Head of caudate nucleus (tissue), 42 donors: Measurements from ENCODE around the gene EPN3.

Experiments used
- DNase-seq, 42 donors: peaks; one replicate each; pipeline versions ENCODE4 v3.0.0 to v3.0.0-alpha.2; 2020 to 2021; ENCODE audit warnings: mixed read lengths in 7 of 42
- intact Hi-C: fragments of 100-400 bp; cut with DNase I; formaldehyde crosslinking; loops from one replicate; pipeline ENCODE4 v1.15.0; 2022

The EPN3 gene

DNA sequence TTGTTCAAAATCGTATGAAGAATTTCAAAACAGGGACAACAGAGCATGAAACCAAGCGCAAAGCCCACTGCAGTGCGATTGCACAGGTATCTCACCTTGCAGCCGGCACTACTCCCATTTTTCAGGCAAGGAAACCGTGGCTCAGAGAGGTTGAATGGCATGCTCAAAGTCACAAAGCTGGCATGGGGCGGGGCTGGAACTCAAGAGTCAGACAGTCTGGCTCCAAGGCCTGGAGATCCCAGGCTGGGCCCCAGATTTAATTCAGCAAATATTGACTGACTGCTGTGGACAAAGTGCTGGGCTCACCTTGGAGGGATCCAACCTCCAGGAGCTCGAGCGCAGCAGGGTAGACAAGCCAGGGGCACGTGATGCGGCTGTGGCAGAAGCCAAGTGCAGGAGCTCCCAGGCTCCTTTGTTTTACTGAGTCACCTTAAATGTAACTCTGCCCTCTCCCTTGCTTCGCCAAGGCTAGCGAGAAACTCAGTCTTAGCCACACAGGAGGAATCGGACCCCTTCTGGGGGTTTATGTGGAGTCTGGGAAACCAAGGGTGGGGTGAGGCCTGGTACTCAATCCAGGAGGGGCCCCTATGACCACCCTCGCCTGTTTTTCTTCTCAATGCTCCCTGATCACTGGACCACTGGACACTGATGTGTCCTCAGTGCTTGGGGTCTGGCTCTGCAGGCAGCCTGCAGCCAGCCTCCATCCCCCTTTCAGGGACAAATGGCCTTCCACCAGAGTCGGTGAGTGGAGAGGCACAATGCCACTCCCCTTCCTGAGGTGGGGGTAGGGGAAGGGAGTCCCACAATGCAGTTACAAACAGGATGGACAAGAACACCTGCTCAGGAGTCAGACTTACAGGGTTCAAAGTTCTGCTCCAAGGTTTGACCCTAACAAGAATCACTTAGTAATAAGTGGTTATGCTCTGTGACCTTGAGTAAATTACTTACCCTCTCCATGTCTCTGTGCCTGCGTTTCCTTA lies 10.6 kb downstream of the EPN3 start:
- intact Hi-C loops, result loop anchor here (5.0 kb wide), 3 partner anchors 61 to 154 kb away; no protein-coding TSS in a partner anchor
- DNase-seq, result no peak

DNA sequence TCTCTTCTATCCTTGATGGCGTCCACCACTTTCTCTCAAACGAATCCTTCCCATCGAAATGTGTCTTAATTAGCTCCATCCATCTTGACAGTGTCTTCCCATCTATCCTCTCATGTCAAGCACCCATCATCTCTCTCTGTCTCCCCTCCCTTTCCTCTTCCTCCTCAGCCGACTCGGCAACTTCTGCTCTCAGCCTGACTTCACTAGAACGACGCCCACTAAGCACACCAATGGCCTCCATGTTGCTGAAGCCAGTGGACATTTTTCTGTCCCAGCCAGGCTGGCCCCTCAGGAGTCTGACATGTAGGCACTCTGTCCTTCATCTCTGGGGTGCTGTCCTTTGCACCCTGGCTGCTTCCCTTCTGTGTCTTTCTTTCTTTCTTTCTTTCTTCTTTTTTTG lies 12.0 kb downstream of the EPN3 start:
- intact Hi-C loops, result loop anchor here (5.0 kb wide), 3 partner anchors 62 to 153 kb away; no protein-coding TSS in a partner anchor
- DNase-seq, result no peak

DNA sequence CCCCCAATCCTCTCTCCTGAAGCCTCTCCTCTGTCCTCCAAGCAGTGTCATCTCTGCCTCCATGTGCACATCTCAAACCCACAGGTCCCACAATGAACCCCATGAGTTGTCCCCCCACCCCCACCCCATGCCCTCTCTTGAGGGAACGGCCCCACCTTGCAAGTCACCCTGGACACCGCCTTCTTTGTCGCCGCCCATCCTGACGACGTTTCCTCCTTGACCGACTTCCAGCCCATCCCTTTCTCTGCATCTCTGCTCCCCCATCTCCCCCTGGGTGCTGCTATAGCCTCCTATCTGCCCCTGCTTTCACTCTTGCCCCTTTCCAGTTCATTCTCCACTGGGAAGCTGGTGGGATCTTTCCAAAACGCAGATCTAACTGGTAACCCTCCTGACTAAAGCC lies 12.8 kb downstream of the EPN3 start:
- no peak for DNase-seq
- intact Hi-C loops, result loop anchor here (5.0 kb wide), 1 partner anchor 297 kb away; no protein-coding TSS in a partner anchor

DNA sequence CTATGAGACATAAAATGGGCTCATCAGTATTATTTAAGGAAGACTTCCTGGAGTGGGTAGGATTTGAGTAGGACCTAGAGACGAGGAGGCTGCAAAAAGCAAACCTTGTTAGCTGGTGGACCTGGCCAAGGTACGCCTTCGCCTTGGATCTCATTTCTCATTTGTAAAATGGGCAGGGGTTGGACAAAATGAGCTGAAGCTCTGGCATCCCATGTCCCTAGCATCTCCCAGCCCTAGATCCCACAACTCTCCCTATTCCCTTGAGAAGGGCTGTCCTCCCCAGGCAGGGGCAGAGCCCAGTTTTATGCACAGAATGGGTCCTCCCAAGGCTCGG lies 14.1 kb downstream of the EPN3 start:
- DNase-seq, result no peak
- intact Hi-C loops, result loop anchor here (5.0 kb wide), 1 partner anchor 296 kb away; no protein-coding TSS in a partner anchor

DNA sequence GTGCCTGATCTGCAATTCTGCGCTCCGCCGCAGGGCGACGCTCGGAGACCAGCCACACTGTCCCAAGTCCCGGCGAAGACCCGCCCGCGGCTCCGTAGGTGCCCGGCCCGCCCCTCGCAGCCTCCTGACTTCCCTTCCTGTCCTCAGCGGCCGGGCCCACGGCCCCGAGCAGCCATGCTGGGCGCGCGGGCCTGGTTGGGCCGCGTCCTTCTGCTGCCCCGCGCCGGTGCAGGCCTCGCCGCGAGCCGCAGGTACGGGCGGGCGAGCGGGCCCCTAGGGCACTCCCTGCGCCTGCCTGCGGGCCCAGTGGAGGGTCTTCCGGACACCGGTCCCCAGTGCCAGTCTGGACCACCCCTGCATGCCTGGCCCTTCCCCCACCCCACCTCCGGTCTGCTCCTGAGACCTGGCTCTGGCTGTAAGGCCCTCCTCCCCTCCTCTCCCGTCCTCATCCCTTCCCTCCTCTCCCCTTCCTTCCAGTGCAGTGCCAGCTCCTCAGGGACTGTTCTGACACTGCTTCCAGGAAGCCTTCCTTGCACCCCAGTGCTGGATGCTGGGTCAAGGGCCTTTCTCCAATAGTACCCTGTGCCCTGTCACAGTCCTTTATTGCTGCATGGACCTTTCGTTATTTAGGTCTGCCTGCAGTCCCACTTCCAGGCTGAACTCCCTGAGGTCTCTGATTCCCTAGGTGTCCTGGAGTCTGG lies 14.7 kb downstream of the EPN3 start, which contains the start of gene SPATA20:
Gene SPATA20, plus strand, starts transcription at position 140 of the 701 bp plus-strand sequence. Its CDS starts 35 bp downstream, at position 175.
- peak; percentile 73 to 94 (median 88) for DNase-seq
- intact Hi-C loops, result loop anchor here (5.0 kb wide), 1 partner anchor 295 kb away; no protein-coding TSS in a partner anchor

DNA sequence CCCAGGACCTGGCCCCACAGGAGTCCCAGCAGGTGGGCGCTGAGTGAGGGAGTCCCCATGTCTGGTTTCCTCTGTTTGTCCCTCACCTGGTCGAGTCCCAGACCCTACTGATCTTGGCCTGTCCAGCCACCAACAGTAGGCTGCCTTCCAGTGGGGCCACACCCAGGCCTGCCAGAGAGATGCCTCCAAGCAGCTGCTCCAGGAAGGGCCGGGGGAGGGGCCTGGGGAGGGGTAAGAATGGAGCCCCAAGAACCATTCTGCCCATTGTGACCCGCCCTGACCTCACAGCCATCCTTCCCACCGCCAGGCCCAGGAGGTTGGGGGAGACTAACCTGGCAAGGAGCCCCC lies 15.2 kb downstream of the EPN3 start:
- DNase-seq, result no peak
- intact Hi-C loops, result loop anchor here (5.0 kb wide), 1 partner anchor 295 kb away; no protein-coding TSS in a partner anchor

DNA sequence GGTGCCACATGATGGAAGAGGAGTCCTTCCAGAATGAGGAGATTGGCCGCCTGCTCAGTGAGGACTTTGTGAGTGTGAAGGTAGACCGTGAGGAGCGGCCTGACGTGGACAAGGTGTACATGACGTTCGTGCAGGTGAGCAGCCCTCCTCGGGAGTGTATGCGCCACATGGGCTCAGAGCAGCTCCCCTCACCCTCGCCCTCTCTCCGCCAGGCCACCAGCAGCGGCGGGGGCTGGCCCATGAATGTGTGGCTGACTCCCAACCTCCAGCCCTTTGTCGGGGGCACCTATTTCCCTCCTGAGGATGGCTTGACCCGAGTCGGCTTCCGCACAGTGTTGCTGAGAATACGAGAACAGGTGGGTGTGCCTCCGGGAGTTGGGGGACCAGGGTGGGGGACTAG lies 16.3 kb downstream of the EPN3 start:
- no peak for DNase-seq
- intact Hi-C loops, result loop anchor here (5.0 kb wide), 1 partner anchor 293 kb away; no protein-coding TSS in a partner anchor

DNA sequence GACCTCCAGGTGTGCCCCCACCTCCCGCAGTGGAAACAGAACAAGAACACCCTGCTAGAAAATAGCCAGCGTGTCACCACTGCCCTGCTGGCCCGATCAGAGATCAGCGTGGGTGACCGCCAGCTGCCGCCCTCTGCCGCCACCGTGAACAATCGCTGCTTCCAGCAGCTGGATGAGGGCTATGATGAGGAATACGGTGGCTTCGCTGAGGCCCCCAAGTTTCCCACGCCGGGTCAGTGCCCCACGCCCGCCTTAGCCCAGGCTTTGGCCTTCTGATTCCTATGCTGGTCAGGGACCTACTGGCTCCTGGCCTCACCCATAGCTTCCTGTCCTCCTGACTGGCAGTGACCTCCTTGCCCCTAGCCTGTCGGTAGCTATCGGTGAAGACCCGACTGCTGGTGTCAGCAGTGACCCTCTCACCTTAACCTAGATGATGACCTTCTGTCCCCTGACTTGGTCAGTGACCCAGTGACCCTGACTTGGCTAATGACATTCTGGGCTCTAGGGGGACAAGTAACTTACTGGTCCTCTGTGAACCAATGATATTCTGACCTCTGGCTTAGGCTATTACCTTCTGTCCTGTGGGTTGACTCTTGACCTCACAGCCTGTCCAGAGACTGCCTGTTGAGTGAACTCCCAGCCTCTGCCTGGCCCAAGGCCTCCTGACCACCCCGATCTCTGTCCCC lies 16.9 kb downstream of the EPN3 start:
- DNase-seq, result no peak
- intact Hi-C loops, result loop anchor here (5.0 kb wide), 1 partner anchor 293 kb away; no protein-coding TSS in a partner anchor

DNA sequence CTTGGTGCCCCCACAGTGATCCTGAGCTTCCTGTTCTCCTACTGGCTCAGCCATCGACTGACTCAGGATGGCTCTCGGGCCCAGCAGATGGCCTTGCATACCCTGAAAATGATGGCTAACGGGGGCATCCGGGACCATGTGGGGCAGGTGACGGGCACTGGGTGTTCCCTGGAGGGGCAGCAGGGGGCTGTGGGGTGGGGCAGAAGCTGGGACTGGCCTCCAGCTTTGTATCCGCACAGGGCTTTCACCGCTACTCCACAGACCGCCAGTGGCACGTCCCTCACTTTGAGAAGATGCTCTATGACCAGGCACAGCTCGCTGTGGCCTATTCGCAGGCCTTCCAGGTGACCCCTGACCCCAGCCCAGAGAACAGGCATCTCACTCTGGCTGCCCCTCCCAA lies 17.4 kb downstream of the EPN3 start:
- no peak for DNase-seq
- intact Hi-C loops, result loop anchor here (5.0 kb wide), 2 partner anchors 142 to 292 kb away; no protein-coding TSS in a partner anchor

DNA sequence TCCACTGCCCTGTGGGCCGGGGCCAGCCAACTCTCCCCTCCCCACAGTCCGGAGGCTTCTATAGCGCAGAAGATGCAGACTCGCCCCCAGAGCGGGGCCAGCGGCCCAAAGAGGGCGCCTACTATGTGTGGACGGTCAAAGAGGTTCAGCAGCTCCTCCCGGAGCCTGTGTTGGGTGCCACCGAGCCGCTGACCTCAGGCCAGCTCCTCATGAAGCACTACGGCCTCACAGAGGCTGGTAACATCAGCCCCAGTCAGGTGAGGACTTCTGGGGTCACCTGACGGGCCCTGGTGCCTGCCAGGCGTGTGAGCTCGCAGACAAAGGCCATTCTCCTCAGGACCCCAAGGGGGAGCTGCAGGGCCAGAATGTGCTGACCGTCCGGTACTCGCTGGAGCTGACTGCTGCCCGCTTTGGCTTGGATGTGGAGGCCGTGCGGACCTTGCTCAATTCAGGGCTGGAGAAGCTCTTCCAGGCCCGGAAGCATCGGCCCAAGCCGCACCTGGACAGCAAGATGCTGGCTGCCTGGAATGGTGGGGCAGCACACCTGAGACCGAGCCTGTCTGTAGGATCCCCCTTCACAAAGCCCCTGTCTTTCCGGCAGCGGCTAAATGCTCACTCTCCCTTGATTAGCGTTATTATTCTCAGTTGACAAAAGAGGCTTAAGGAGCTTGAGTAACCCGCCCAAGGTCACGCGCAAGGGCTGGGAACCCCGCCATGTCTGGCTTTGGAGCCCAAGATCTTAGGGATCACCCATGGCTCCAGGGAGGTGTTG lies 18.3 kb downstream of the EPN3 start:
- intact Hi-C loops, result loop anchor here (5.0 kb wide), 1 partner anchor 141 kb away; no protein-coding TSS in a partner anchor

DNA sequence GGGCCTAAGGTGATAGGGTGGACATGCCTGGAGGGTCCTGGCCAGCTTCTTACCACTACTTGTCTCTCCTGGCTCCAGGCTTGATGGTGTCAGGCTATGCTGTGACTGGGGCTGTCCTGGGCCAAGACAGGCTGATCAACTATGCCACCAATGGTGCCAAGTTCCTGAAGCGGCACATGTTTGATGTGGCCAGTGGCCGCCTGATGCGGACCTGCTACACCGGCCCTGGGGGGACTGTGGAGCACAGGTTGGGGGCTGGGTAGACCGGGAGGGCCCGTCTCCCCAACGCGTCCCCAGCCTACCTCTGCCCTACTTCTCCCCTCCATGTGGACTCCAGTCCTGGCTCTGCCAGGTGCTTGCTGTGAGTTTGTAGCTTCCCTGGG lies 18.9 kb downstream of the EPN3 start:
- DNase-seq, result no peak
- intact Hi-C loops, result loop anchor here (5.0 kb wide), 1 partner anchor 141 kb away; no protein-coding TSS in a partner anchor

More for the DNA sequence above, 18.3 kb downstream of the EPN3 start:
- DNase-seq, result peak; percentile 71 to 91 (median 82)

DNA sequence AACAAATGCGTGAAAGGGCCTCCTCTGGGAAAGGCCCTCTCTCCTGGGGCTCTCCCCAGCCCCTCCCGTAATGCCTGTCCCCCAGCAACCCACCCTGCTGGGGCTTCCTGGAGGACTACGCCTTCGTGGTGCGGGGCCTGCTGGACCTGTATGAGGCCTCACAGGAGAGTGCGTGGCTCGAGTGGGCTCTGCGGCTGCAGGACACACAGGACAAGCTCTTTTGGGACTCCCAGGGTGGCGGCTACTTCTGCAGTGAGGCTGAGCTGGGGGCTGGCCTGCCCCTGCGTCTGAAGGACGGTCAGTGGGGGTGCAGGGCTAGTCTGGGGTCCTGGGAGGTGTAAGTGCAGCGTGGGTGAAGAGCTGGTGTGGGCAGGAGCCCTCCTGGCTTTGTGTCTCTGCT lies 19.3 kb downstream of the EPN3 start:
- DNase-seq, result no peak
- intact Hi-C loops, result loop anchor here (5.0 kb wide), 1 partner anchor 140 kb away; no protein-coding TSS in a partner anchor

DNA sequence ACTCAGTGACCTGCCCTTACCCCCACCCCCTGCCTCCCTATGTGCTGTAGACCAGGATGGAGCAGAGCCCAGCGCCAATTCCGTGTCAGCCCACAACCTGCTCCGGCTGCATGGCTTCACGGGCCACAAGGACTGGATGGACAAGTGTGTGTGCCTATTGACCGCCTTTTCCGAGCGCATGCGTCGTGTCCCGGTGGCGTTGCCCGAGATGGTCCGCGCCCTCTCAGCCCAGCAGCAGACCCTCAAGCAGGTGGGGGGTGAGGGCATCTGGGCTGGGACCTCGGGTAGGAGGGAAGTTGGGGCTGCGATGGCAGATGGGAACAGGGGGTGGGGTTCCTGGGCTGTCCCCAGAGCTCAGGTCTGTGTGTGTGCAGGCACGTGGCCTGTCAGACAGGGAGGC lies 21.7 kb downstream of the EPN3 start:
- DNase-seq, result no peak
- intact Hi-C loops, result loop anchor here (5.0 kb wide), 1 partner anchor 138 kb away; no protein-coding TSS in a partner anchor

DNA sequence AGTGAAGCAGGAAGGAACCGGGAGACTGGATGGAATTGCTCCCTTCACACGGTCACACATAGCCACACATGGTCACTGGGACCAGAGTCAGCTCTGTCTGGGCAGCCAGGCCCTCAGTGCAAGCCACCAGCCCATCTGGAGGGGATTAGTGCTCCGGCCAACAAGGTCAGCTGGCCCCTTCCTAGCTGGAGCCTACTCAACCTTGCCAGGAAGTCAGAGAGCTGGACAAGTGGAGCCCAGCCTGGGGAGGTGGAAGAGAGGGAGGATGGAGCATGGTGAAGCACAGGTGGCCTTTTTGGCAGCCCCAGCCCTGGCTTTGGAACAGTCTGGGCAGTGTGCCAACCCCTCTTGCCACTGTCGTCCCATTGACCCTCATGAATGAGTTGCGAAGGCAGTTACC lies 24.3 kb downstream of the EPN3 start:
- intact Hi-C loops, result no loop called here
- DNase-seq, result peak in 15 of 42 donors; percentile 15 to 64 (median 42)

DNA sequence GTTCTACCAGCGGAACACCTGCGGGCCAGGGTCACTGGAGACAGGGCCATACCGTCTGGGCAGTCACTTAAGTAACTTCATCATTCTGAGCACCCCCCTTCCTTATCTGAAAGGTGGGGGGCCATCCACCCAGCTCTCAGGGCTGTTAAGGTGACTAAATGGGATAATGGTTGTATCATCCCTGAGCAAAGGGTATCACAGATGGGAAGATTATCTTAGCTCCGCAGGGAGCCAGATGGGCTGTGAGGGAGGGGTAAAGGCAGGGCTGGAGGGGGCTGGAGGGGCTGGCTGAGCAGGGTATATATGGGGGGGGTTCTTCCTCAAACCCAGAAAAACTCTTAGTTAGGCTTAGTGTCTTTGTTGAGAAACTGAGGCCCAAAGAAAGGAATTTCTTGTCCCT lies 25.1 kb downstream of the EPN3 start:
- intact Hi-C loops, result no loop called here
- no peak for DNase-seq

DNA sequence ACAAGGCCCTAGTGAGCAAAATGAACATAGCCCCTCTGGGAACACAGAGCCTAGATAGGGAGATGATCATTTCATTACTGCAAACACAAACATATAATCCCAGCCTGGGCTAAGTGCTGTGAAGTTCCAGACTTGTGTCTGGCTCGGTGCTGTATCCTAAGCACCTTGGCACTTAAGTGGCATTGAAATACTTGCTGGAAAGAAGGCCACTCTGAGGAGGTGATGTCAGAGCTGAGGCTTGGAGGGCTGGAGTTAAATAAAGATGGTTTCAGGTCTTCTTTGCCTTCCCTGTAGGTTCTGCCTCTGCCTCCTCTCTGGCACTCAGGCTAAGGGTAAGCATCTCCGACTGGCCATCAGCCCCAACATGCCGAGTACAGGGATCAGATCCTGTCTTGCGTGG lies 25.6 kb downstream of the EPN3 start:
- intact Hi-C loops, result no loop called here
- no peak for DNase-seq

DNA sequence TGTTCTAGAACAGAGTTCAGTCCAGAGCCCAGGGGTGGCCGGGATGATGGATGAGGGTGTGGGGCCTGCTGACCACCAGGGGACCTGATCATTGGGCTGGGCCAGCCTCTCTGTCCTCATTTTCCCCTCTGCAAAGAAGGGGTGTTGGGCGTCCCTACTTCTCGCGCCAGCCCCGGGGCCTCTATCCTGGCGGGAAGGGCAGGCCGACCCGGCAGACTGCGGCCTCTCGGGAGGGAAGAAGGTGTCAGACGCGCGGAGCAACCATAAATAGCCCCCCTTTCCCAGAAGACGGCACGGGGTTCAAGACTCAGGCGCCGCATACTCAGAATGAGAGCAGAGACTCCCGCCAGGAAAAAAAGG lies 26.0 kb downstream of the EPN3 start:
- DNase-seq, result no peak
- intact Hi-C loops, result no loop called here

DNA sequence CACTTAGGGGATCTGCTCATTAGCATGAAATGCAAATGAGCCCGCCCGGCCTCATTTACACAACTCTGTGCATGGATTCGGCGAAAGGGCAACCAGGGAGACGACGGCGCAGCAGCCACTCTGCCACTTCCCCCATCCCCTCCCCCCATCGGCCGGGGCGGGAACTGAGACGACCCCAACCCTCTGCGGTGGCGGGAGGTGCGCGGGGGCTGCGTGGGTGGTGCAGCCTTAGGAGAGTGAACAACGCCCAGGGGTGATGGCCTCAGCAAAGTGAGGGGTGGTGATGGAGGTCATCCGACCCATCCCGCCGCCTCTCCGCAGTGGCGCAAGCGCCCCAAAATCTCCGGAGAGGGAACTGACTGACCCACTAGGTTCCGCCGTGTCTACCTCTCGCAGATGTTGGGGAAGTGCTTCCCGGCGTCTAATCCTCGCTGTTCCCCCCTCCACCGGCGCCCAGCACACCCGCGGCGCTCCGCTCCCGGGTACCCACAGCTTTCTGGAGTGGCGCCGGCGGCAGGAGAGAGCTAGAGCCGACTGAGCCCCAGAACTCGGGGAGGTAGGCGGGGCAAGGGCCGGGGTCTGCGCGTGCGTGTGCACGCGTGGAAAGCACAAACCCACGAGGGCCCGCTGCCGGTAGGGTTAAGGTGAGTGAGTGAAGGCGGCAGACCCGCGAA lies 26.5 kb downstream of the EPN3 start:
- intact Hi-C loops, result no loop called here
- DNase-seq, result peak in 4 of 42 donors; percentile 30 to 56 (median 33)
